ENCODE measurements around the gene TMSB4X. TPM values are rescaled to one million over a fixed set of nuclear protein-coding genes. Genes with fewer than 3 reads are reported as not detected.

Gene TMSB4X
- polyA plus RNA-seq, 1 donor, result 2,768 TPM

GRCh38 chrX:13007519-13008188 is 32.7 kb downstream of the TMSB4X start:
- no peak overlapping the region for H3K27ac ChIP-seq (ENCODE audit: low read length)

GRCh38 chrX:13008189-13008533 is 33.3 kb downstream of the TMSB4X start:
- H3K9me3 ChIP-seq (ENCODE audit: control insufficient read depth, low read depth, low read length), result no peaks in the 10 kb centered on the region

More at GRCh38 chrX:13007519-13008188, 32.7 kb downstream of the TMSB4X start:
- WGBS (ENCODE audit: insufficient coverage, low lambda C conversion rate), result no CpG with 5 or more reads among the region's 2 CpGs
- H3K9me3 ChIP-seq (ENCODE audit: control insufficient read depth, low read depth, low read length), result no peaks in the 10 kb centered on the region
- no peaks in the 10 kb centered on the region for H3K27me3 ChIP-seq (ENCODE audit: control insufficient read depth, insufficient read depth, low read length)
- no peak for DNase-seq
- H3K4me1 ChIP-seq (ENCODE audit: control insufficient read depth, insufficient read depth, low read length), result peaks cover 14% of the 10 kb centered on the region
- H3K36me3 ChIP-seq (ENCODE audit: control insufficient read depth, insufficient read depth, low read length), result no peaks in the 10 kb centered on the region
- H3K4me3 ChIP-seq (ENCODE audit: low read length), result no peak overlapping the region

GRCh38 chrX:13008851-13009250 is 33.9 kb downstream of the TMSB4X start:
- WGBS (ENCODE audit: insufficient coverage, low lambda C conversion rate), result no CpG with 5 or more reads among the region's 3 CpGs
- H3K9me3 ChIP-seq (ENCODE audit: control insufficient read depth, low read depth, low read length), result no peaks in the 10 kb centered on the region
- peaks cover 16% of the 10 kb centered on the region for H3K4me1 ChIP-seq (ENCODE audit: control insufficient read depth, insufficient read depth, low read length)
- H3K4me3 ChIP-seq (ENCODE audit: low read length), result no peak overlapping the region
- H3K27ac ChIP-seq (ENCODE audit: low read length), result no peak overlapping the region
- no peaks in the 10 kb centered on the region for H3K27me3 ChIP-seq (ENCODE audit: control insufficient read depth, insufficient read depth, low read length)
- no peaks in the 10 kb centered on the region for H3K36me3 ChIP-seq (ENCODE audit: control insufficient read depth, insufficient read depth, low read length)
- no peak for DNase-seq

More at GRCh38 chrX:13008189-13008533, 33.3 kb downstream of the TMSB4X start:
- no peak for DNase-seq
- H3K27ac ChIP-seq (ENCODE audit: low read length), result no peak overlapping the region
- H3K4me1 ChIP-seq (ENCODE audit: control insufficient read depth, insufficient read depth, low read length), result peaks cover 13% of the 10 kb centered on the region
- H3K4me3 ChIP-seq (ENCODE audit: low read length), result no peak overlapping the region
- H3K36me3 ChIP-seq (ENCODE audit: control insufficient read depth, insufficient read depth, low read length), result no peaks in the 10 kb centered on the region
- no peaks in the 10 kb centered on the region for H3K27me3 ChIP-seq (ENCODE audit: control insufficient read depth, insufficient read depth, low read length)
- WGBS (ENCODE audit: insufficient coverage, low lambda C conversion rate), result no CpG with 5 or more reads among the region's 2 CpGs

GRCh38 chrX:13009273-13009672 is 34.4 kb downstream of the TMSB4X start:
- Histone ChIP-seq H3K4me1 (ENCODE audit: control insufficient read depth, insufficient read depth, low read length) (peaks cover 16% of the 10 kb centered on the region), H3K9me3 (ENCODE audit: control insufficient read depth, low read depth, low read length) (no peaks in the 10 kb centered on the region), H3K36me3 (ENCODE audit: control insufficient read depth, insufficient read depth, low read length) (no peaks in the 10 kb centered on the region), H3K27ac (ENCODE audit: low read length) (no peak overlapping the region), H3K4me3 (ENCODE audit: low read length) (no peak overlapping the region), H3K27me3 (ENCODE audit: control insufficient read depth, insufficient read depth, low read length) (no peaks in the 10 kb centered on the region)
- WGBS (ENCODE audit: insufficient coverage, low lambda C conversion rate), result no CpG with 5 or more reads among the region's 3 CpGs
- DNase-seq, result no peak

- no peak for DNase-seq
- no peak overlapping the region for H3K4me3 ChIP-seq (ENCODE audit: low read length)
- WGBS (ENCODE audit: insufficient coverage, low lambda C conversion rate), result no CpG with 5 or more reads among the region's 8 CpGs
- no peaks in the 10 kb centered on the region for H3K36me3 ChIP-seq (ENCODE audit: control insufficient read depth, insufficient read depth, low read length)
- H3K27me3 ChIP-seq (ENCODE audit: control insufficient read depth, insufficient read depth, low read length), result no peaks in the 10 kb centered on the region
- no peaks in the 10 kb centered on the region for H3K9me3 ChIP-seq (ENCODE audit: control insufficient read depth, low read depth, low read length)
- no peak overlapping the region for H3K27ac ChIP-seq (ENCODE audit: low read length)
- peaks cover 16% of the 10 kb centered on the region for H3K4me1 ChIP-seq (ENCODE audit: control insufficient read depth, insufficient read depth, low read length)
Measured at GRCh38 chrX:13009844-13010243, 34.9 kb downstream of the TMSB4X start.

GRCh38 chrX:13010546-13010945 is 35.6 kb downstream of the TMSB4X start:
- no CpG with 5 or more reads among the region's 2 CpGs for WGBS (ENCODE audit: insufficient coverage, low lambda C conversion rate)
- no peaks in the 10 kb centered on the region for H3K36me3 ChIP-seq (ENCODE audit: control insufficient read depth, insufficient read depth, low read length)
- peaks cover 17% of the 10 kb centered on the region for H3K4me1 ChIP-seq (ENCODE audit: control insufficient read depth, insufficient read depth, low read length)
- no peaks in the 10 kb centered on the region for H3K27me3 ChIP-seq (ENCODE audit: control insufficient read depth, insufficient read depth, low read length)
- no peak overlapping the region for H3K4me3 ChIP-seq (ENCODE audit: low read length)
- no peak overlapping the region for H3K27ac ChIP-seq (ENCODE audit: low read length)
- peak in 1 of 2 donors; percentile 43 for DNase-seq
- no peaks in the 10 kb centered on the region for H3K9me3 ChIP-seq (ENCODE audit: control insufficient read depth, low read depth, low read length)

GRCh38 chrX:13013363-13014110 is 38.6 kb downstream of the TMSB4X start:
- Histone ChIP-seq H3K4me3 (ENCODE audit: low read length) (no peak overlapping the region), H3K4me1 (ENCODE audit: control insufficient read depth, insufficient read depth, low read length) (peaks cover 19% of the 10 kb centered on the region), H3K27ac (ENCODE audit: low read length) (peak overlapping the region; percentile 81), H3K9me3 (ENCODE audit: control insufficient read depth, low read depth, low read length) (no peaks in the 10 kb centered on the region), H3K27me3 (ENCODE audit: control insufficient read depth, insufficient read depth, low read length) (no peaks in the 10 kb centered on the region), H3K36me3 (ENCODE audit: control insufficient read depth, insufficient read depth, low read length) (no peaks in the 10 kb centered on the region)
- peak; percentile 66 to 79 for DNase-seq
- WGBS (ENCODE audit: insufficient coverage, low lambda C conversion rate), result no CpG with 5 or more reads among the region's 8 CpGs

- peak in 1 of 2 donors; percentile 8 for DNase-seq
- no peak overlapping the region for H3K4me3 ChIP-seq (ENCODE audit: low read length)
- H3K27ac ChIP-seq (ENCODE audit: low read length), result peak overlapping the region; percentile 81
- peaks cover 19% of the 10 kb centered on the region for H3K4me1 ChIP-seq (ENCODE audit: control insufficient read depth, insufficient read depth, low read length)
- H3K36me3 ChIP-seq (ENCODE audit: control insufficient read depth, insufficient read depth, low read length), result no peaks in the 10 kb centered on the region
- WGBS (ENCODE audit: insufficient coverage, low lambda C conversion rate), result no CpG with 5 or more reads among the region's 7 CpGs
- H3K9me3 ChIP-seq (ENCODE audit: control insufficient read depth, low read depth, low read length), result no peaks in the 10 kb centered on the region
- no peaks in the 10 kb centered on the region for H3K27me3 ChIP-seq (ENCODE audit: control insufficient read depth, insufficient read depth, low read length)
Measured at GRCh38 chrX:13014111-13015096, 39.5 kb downstream of the TMSB4X start.

GRCh38 chrX:13015536-13016236 is 40.8 kb downstream of the TMSB4X start:
- H3K27ac ChIP-seq (ENCODE audit: low read length), result peak overlapping the region; percentile 76
- H3K4me1 ChIP-seq (ENCODE audit: control insufficient read depth, insufficient read depth, low read length), result peaks cover 16% of the 10 kb centered on the region
- no peaks in the 10 kb centered on the region for H3K27me3 ChIP-seq (ENCODE audit: control insufficient read depth, insufficient read depth, low read length)
- H3K36me3 ChIP-seq (ENCODE audit: control insufficient read depth, insufficient read depth, low read length), result no peaks in the 10 kb centered on the region
- H3K9me3 ChIP-seq (ENCODE audit: control insufficient read depth, low read depth, low read length), result no peaks in the 10 kb centered on the region
- WGBS (ENCODE audit: insufficient coverage, low lambda C conversion rate), result no CpG with 5 or more reads among the region's 3 CpGs
- peak in 1 of 2 donors; percentile 41 for DNase-seq
- no peak overlapping the region for H3K4me3 ChIP-seq (ENCODE audit: low read length)

Measured in large intestine (tissue), 3 donors.